Trophoblast cell (in vitro differentiated cells and primary cell): Measurements from ENCODE around the gene RECQL.

ENCODE experiments used
- DNase-seq, 2 donors: peaks; one replicate each; pipeline ENCODE4 v3.0.0-alpha.2; 2016
- H2AFZ ChIP-seq: 2 replicates; pipeline ENCODE4 v1.6.1; 2013; ENCODE audit warnings: low read length, moderate library complexity, mild to moderate bottlenecking; ENCODE audit not compliant: insufficient read depth, poor library complexity
- H2AK5ac ChIP-seq: 2 replicates; pipeline ENCODE4 v1.6.1; 2013; ENCODE audit warnings: mild to moderate bottlenecking, low read length
- H2BK120ac ChIP-seq: 2 replicates; pipeline ENCODE4 v1.6.1; 2013; ENCODE audit warnings: low read length, mild to moderate bottlenecking, moderate library complexity; ENCODE audit not compliant: insufficient read depth, poor library complexity
- H2BK12ac ChIP-seq: 2 replicates; pipeline ENCODE4 v1.6.1; 2013; ENCODE audit warnings: mild to moderate bottlenecking, low read length, moderate library complexity
- H2BK5ac ChIP-seq: 2 replicates; pipeline ENCODE4 v1.6.1; 2013; ENCODE audit warnings: low read length, low read depth, moderate library complexity, mild to moderate bottlenecking; ENCODE audit not compliant: poor library complexity
- H3K14ac ChIP-seq: 2 replicates; pipeline ENCODE4 v1.6.1; 2013; ENCODE audit warnings: mild to moderate bottlenecking, low read length
- H3K18ac ChIP-seq: 2 replicates; pipeline ENCODE4 v1.6.1; 2013; ENCODE audit warnings: mild to moderate bottlenecking, low read length
- H3K23ac ChIP-seq: 2 replicates; pipeline ENCODE4 v1.6.1; 2013; ENCODE audit warnings: low read length
- H3K27ac ChIP-seq: 2 replicates; pipeline ENCODE4 v1.5.1; 2013; ENCODE audit warnings: low read depth, mild to moderate bottlenecking, inconsistent platforms, low read length, moderate library complexity
- H3K27me3 ChIP-seq: 2 replicates; pipeline ENCODE4 v1.6.1; 2013; ENCODE audit warnings: inconsistent platforms, mild to moderate bottlenecking, low read length, moderate library complexity; ENCODE audit not compliant: insufficient read depth
- H3K36me3 ChIP-seq, 2 experiments: 1 replicate in 1 of 2; 2 replicates in 1 of 2; pipeline ENCODE4 v1.6.1; 2013; ENCODE audit warnings: low read length in 2 of 2, mild to moderate bottlenecking in 2 of 2, moderate library complexity in 1 of 2; ENCODE audit not compliant: insufficient read depth in 2 of 2, control insufficient read depth in 1 of 2
- H3K4ac ChIP-seq: 2 replicates; pipeline ENCODE4 v1.6.1; 2013; ENCODE audit warnings: low read depth, mild to moderate bottlenecking, low read length, moderate library complexity
- H3K4me1 ChIP-seq, 2 experiments: 1 replicate in 1 of 2; 2 replicates in 1 of 2; pipeline ENCODE4 v1.6.1; 2013; ENCODE audit warnings: low read length in 2 of 2, mild to moderate bottlenecking in 2 of 2, moderate library complexity in 1 of 2; ENCODE audit not compliant: insufficient read depth in 2 of 2, control insufficient read depth in 1 of 2
- H3K4me2 ChIP-seq: 2 replicates; pipeline ENCODE4 v1.6.1; 2013; ENCODE audit warnings: inconsistent platforms, mild to moderate bottlenecking, low read length, moderate library complexity
- H3K4me3 ChIP-seq: 2 replicates; pipeline ENCODE4 v1.5.1; 2013; ENCODE audit warnings: mild to moderate bottlenecking, low read depth, low read length, inconsistent platforms
- H3K79me1 ChIP-seq: one replicate; pipeline ENCODE4 v1.6.1; 2013; ENCODE audit warnings: low read length
- H3K79me2 ChIP-seq: 2 replicates; pipeline ENCODE4 v1.6.1; 2013; ENCODE audit warnings: low read length, mild to moderate bottlenecking; ENCODE audit not compliant: control insufficient read depth, insufficient read depth, poor library complexity
- H3K9ac ChIP-seq: 2 replicates; pipeline ENCODE4 v1.6.1; 2013; ENCODE audit warnings: mild to moderate bottlenecking, low read length
- H3K9me3 ChIP-seq: 2 replicates; pipeline ENCODE4 v1.6.1; 2013; ENCODE audit warnings: low read depth, mild to moderate bottlenecking, control low read depth, inconsistent platforms, low read length; ENCODE audit not compliant: insufficient read depth
- H4K12ac ChIP-seq: 2 replicates; pipeline ENCODE4 v1.6.1; 2013; ENCODE audit warnings: low read depth, mild to moderate bottlenecking, low read length, moderate library complexity
- H4K8ac ChIP-seq: 2 replicates; pipeline ENCODE4 v1.6.1; 2013; ENCODE audit warnings: low read depth, mild to moderate bottlenecking, low read length, moderate library complexity
- H4K91ac ChIP-seq: one replicate; pipeline ENCODE4 v1.6.1; 2013; ENCODE audit warnings: low read depth, mild to moderate bottlenecking, low read length, moderate library complexity
- WGBS: extraction: QIAGEN DNeasy Blood & Tissue Kit; methylation state at CpG from one replicate; pipeline ENCODE4 v1.1.7; 2013; ENCODE audit warnings: missing lambda C conversion rate; ENCODE audit not compliant: insufficient read length, insufficient coverage; ENCODE audit errors: extremely low coverage; 5-methylcytosine and 5-hydroxymethylcytosine counted together

RECQL gene

DNA sequence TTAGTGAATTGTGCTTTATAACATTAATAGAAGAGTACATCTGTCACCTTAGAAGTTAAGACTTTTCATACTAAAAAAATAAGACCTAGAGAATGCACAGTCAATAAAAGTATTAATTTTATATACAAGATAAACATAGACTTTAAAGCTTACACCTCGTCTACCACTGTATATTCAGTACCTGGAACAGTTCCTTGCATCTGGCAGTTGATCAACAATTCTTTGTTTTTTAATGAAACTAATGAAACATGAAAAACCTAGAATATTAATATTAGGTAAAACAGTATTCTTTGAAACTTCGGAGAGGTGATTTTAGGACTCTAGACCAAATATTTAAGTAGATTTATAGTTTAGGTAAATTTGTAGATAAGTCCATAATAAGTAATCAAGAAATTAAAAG lies 4.5 kb upstream of the RECQL start:
- Histone ChIP-seq H3K27me3 (no peaks in the 10 kb centered on the region), H2AFZ (no peak overlapping the region), H3K9ac (no peak overlapping the region), H2BK5ac (no peak overlapping the region), H3K18ac (no peak overlapping the region), H2BK12ac (no peak overlapping the region), H3K23ac (no peak overlapping the region), H4K8ac (no peak overlapping the region), H3K4me2 (no peak overlapping the region), H3K4me3 (no peak overlapping the region), H3K79me1 (peaks cover 4% of the 10 kb centered on the region), H3K79me2 (peaks cover 7% of the 10 kb centered on the region), H3K36me3 (no peaks in the 10 kb centered on the region), H4K12ac (no peak overlapping the region), H2BK120ac (no peak overlapping the region), H3K27ac (no peak overlapping the region), H3K9me3 (no peaks in the 10 kb centered on the region), H3K14ac (no peak overlapping the region), H3K4ac (no peak overlapping the region), H3K4me1 (peaks cover 2 to 3% of the 10 kb centered on the region in 2 experiments), H4K91ac (no peak overlapping the region), H2AK5ac (no peak overlapping the region)
- WGBS: no CpG with 5 or more reads among the region's 2 CpGs
- DNase-seq: no peak

DNA sequence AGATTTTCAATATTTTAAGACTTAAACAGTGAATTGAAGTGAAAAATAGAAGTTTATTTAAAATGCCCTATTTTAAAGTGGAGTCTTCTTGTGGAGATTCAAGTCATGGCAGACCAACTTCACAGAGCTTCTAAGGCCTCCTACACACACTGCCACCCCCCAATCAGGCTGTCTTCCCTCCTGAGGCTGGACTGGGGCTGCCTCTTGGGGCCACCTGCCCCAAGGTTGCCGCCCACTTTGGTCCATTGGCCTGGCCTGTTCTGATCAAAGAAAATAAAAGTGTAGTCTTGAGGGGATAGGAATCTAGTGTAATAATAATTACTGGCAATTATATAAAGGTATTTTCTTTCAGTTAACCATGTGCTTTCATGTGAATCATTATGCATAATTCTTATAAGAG lies 1.4 kb upstream of the RECQL start:
- Histone ChIP-seq H3K4me3 (no peak overlapping the region), H3K4ac (peak overlapping the region; percentile 100), H2BK5ac (no peak overlapping the region), H2AK5ac (no peak overlapping the region), H2AFZ (no peak overlapping the region), H3K27ac (no peak overlapping the region), H3K9me3 (no peaks in the 10 kb centered on the region), H3K9ac (no peak overlapping the region), H3K14ac (no peak overlapping the region), H2BK120ac (no peak overlapping the region), H3K36me3 (peaks cover 0 to 5% of the 10 kb centered on the region in 2 experiments), H3K27me3 (no peaks in the 10 kb centered on the region), H4K12ac (no peak overlapping the region), H3K79me2 (peaks cover 7% of the 10 kb centered on the region), H4K8ac (no peak overlapping the region), H3K18ac (no peak overlapping the region), H3K23ac (no peak overlapping the region), H3K4me1 (peaks cover 2 to 4% of the 10 kb centered on the region in 2 experiments), H3K79me1 (peaks cover 4% of the 10 kb centered on the region), H3K4me2 (peak overlapping the region; percentile 53), H4K91ac (no peak overlapping the region), H2BK12ac (no peak overlapping the region)
- no CpG with 5 or more reads among the region's 1 CpG for WGBS
- DNase-seq: no peak

DNA sequence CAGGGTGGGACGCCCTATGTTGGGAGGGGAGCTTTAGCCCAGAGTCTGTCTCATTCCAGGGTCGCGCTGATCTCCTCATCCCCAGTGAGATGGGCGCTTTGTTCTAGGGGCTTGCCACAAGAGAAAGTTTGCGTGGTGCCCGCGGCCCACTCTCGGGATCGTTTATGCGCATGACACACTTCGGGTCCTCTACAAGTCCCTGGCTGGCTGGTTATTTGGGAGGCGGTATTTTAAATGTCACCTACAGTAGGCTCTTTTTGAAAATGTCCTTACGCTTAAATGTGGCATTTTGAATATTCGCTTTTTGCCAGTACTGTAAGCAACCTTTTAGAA lies 695 bp upstream of the RECQL start:
- peak overlapping the region; percentile 94 for H4K91ac ChIP-seq
- peak overlapping the region; percentile 97 for H4K12ac ChIP-seq
- peak overlapping the region; percentile 56 for H2BK5ac ChIP-seq
- H3K14ac ChIP-seq: peak overlapping the region; percentile 93
- peak overlapping the region; percentile 97 for H2AFZ ChIP-seq
- H2AK5ac ChIP-seq: peak overlapping the region; percentile 60
- H3K4me2 ChIP-seq: peak overlapping the region; percentile 91
- H3K27ac ChIP-seq: peak overlapping the region; percentile 66
- H2BK12ac ChIP-seq: no peak overlapping the region
- peak overlapping the region; percentile 95 for H3K4ac ChIP-seq
- no peaks in the 10 kb centered on the region for H3K9me3 ChIP-seq
- peaks cover 2 to 4% of the 10 kb centered on the region in 2 experiments for H3K4me1 ChIP-seq
- peak overlapping the region; percentile 89 for H3K18ac ChIP-seq
- H3K23ac ChIP-seq: no peak overlapping the region
- peaks cover 2 to 9% of the 10 kb centered on the region in 2 experiments for H3K36me3 ChIP-seq
- H4K8ac ChIP-seq: peak overlapping the region; percentile 99
- no peaks in the 10 kb centered on the region for H3K27me3 ChIP-seq
- peak overlapping the region; percentile 63 for H2BK120ac ChIP-seq
- no CpG with 5 or more reads among the region's 14 CpGs for whole genome bisulfite sequencing
- peaks cover 4% of the 10 kb centered on the region for H3K79me1 ChIP-seq
- H3K4me3 ChIP-seq: peak overlapping the region; percentile 96
- peak overlapping the region; percentile 91 for H3K9ac ChIP-seq
- peak in 1 of 2 donors; percentile 42 for DNase-seq
- peaks cover 7% of the 10 kb centered on the region for H3K79me2 ChIP-seq

DNA sequence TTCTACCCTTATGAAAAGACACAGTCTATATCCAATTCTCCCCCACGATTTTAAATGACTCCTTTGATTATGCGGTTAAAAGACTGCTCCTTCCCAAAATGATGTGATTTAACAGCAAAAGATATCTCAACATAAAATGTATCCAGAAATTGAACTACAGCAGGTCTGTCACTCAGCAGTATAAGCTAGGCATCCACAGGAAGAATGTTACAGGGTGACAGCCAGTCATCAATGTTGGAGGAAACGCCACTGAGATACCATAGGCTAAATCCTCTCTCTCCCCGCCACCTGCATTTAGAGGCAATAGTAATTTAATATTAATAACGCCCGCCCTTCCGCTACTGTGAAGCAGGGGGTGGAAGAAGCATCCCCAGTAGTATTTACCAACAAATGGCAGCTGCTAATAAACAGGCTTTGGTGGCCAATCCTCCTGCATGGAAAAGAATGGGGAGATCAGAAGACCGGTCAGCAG lies 613 bp downstream of the RECQL start:
- no peaks in the 10 kb centered on the region for H3K9me3 ChIP-seq
- no peak overlapping the region for H3K23ac ChIP-seq
- H4K91ac ChIP-seq: no peak overlapping the region
- DNase-seq: no peak
- H3K18ac ChIP-seq: no peak overlapping the region
- H3K4me2 ChIP-seq: peak overlapping the region; percentile 62
- WGBS: no CpG with 5 or more reads among the region's 8 CpGs
- H2BK120ac ChIP-seq: no peak overlapping the region
- H3K4me1 ChIP-seq: peaks cover 2 to 4% of the 10 kb centered on the region in 2 experiments
- H2BK5ac ChIP-seq: peak overlapping the region; percentile 19
- H2AK5ac ChIP-seq: no peak overlapping the region
- no peak overlapping the region for H3K4ac ChIP-seq
- no peak overlapping the region for H3K14ac ChIP-seq
- peaks cover 2 to 18% of the 10 kb centered on the region in 2 experiments for H3K36me3 ChIP-seq
- H4K8ac ChIP-seq: peak overlapping the region; percentile 79
- no peaks in the 10 kb centered on the region for H3K27me3 ChIP-seq
- H3K9ac ChIP-seq: peak overlapping the region; percentile 65
- no peak overlapping the region for H4K12ac ChIP-seq
- H3K4me3 ChIP-seq: peak overlapping the region; percentile 77
- H3K79me2 ChIP-seq: peaks cover 7% of the 10 kb centered on the region
- peaks cover 4% of the 10 kb centered on the region for H3K79me1 ChIP-seq
- peak overlapping the region; percentile 57 for H3K27ac ChIP-seq
- no peak overlapping the region for H2BK12ac ChIP-seq
- peak overlapping the region; percentile 61 for H2AFZ ChIP-seq
